ENCODE data around the gene KIRREL3.
"Not testable (repeated sequence)": the region's sequence is repeated elsewhere in the genome, so short reads cannot be mapped to it uniquely, and the experiment has no call there.

KIRREL3 gene

DNA sequence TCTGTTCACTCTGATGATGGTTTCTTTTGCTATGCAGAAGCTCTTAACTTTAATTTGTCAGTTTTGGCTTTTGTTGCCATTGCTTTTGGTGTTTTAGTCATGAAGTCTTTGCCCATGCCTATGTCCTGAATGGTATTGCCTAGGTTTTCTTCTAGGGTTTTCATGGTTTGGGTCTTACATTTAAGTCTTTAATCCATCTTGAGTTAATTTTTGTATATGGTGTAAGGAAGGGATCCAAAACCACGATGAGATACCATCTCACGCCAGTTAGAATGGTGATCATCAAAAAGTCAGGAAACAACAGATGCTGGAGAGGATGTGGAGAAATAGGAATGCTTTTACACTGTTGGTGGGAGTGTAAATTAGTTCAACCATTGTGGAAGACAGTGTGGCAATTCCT, 48.0 kb downstream of the KIRREL3 start:
- not testable (repeated sequence) for DNase-seq (ENCODE audit: low read depth)

DNA sequence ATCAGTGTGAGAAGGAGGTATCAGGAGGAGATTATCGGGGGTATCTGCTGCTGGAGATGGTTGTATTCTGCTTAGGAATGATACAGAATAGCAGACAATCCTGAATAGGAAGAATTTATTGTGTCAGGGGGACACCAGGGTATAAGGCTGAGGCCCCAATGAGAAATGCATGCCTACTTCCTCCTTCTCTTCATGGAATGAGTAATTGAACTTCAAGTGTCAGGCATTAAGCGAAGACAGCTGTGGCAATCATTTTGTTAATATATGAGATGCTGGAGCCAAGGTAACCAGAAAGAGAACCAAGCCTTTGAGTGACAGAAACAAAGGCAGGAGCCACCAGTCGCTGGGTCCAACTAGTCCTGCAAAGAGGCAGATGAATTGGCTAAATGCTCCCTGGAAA, 49.1 kb downstream of the KIRREL3 start:
- no peak for DNase-seq (ENCODE audit: low read depth)

DNA sequence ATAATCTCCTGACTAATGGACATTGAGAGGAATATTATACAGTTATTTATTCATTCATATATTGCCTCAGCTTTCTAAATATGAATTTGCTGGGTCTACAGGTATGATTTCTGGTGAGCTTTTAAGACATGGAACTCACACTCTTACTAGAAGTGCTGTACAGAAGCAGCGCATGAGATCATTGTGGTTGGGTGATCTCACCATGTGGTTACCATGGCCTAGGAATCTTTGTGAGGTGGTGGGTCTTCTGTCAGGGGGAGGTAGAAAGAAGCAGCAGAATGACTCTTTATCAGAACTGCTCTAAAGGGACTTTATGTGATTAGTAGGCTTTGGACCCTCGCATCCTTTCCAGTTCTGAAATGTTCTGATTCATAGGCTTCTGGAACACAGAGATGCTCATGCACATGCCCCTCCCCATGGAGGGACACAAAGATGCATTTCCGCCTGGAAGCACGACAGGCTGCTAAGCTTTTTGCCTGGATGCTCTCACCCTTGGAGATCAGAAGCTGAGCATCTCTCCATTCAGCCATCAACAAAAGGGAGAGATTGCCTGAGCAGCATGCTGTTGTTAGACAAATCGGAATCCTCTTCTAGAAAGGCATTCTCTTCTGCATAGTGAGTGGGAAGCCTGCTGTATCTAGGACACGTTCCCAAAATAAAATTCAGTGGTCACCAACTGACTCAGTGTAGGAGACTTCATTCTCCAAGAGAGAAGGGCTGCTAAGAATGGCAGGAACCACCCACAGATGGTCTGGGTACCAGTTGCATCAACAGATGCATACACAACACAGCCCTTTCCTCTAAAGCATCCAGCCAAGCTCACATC, 51.3 kb downstream of the KIRREL3 start:
- DNase-seq (ENCODE audit: low read depth): no peak

DNA sequence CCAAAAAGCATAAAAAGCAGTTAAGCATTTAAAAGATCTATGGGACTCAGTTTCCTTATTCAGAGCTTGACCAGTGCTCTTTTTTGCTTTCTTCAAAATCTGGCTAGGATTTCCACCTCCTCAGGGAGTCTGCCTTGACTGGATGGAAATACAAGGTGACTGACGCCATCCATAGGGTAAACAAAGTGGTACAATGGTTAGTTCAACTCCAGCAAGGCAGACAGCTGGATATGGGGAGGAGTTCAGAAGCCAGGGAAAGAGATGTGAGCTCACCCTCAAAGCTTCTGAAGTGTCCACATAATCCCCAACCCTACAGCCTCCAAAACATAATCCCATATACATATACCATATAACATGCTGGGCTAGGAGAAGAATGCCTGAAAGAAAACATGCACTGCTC, 52.0 kb downstream of the KIRREL3 start:
- no peak for DNase-seq (ENCODE audit: low read depth)

DNA sequence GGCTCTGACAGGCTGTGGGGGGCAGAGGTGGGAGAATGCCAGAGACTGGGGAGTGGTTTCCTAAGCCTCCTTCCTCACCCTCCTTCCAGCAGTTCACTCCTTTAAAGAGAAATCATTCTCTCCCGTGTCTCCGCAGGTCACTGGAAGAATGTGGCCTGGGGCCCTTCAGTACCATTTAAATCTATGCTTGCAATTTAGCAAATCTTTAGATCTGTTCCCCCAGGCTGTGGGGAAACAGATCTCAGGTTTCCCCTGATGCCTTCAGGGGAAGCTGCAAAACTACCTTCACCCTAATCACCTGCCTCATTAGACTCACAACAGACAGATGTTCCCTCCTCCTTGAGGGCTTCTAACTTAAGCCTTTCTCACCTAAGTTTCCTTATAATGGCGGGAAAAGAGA, 55.3 kb downstream of the KIRREL3 start:
- no peak for DNase-seq (ENCODE audit: low read depth)

DNA sequence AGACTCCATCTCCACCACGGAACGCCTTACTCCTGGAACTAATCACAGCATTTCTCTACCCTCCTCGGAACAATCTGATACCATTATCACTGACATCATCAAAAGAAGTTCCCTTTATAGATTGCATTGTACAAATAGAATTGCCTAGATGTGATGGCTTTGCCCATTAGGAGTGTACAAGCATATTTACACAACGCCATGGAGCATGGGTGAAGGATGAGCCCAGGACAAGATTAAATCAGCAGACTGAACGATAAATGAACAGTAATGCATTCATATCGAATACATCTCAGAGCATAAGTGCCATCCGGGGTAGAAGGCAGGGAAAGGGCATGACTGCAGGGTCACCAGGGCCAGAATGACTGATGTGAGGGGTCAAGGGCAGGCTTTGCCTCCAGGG, 57.3 kb downstream of the KIRREL3 start:
- DNase-seq (ENCODE audit: low read depth): no peak

DNA sequence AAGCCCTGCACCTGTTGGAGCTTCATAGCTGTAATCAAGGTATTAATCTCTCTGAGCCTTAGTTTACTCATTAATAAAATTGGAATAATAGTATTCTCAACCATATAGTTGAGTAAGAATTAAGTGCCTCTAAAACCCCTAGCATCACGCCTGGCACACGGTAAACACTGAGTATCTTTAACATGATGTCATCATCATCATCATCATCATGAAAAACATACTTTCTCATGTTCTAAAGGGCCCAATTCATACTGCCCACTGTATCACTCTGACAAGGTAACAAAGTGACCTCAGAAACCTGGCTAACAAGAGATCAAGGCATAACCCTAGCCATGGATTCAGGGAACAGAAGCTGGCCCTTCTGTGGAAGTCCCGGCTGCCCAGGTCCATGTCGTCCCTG, 58.4 kb downstream of the KIRREL3 start:
- DNase-seq (ENCODE audit: low read depth): no peak

DNA sequence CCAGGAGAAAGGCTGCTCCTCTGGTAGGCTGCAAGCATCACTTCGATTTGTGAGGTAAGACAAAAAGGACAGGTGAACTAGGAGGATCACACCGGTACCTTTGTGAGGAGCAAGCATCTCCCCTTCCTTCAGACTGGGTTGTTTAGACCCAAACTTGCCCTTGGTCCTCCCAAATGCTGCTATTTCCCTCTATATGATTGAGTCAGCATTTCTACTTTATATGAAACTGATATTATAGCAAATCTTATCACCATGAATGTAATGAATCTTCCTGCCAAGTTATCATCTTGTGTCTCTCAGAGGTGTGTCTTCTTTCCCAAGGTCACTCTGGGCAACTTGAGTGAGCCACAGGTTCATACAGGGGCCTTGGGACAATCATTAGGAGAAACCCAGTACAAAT, 61.0 kb downstream of the KIRREL3 start:
- no peak for DNase-seq (ENCODE audit: low read depth)

DNA sequence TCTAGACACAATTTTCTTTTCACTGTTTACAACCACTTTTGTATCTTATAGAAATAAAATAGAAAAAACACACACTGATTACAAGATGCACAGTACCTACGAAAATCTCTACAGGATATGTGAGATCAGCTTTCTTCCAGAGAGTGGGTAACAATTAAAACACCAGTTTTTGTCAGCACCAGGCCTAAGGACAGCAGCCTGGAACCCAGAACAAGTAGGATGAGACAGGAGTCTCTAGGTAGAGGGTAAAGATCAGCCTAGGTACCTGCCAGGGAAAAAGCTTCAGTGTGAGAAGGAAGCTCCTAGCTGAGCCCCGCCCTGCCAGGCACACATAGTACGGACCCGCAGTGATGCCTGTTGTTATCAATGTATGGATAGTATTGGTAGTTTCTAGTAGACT, 61.9 kb downstream of the KIRREL3 start:
- no peak for DNase-seq (ENCODE audit: low read depth)

DNA sequence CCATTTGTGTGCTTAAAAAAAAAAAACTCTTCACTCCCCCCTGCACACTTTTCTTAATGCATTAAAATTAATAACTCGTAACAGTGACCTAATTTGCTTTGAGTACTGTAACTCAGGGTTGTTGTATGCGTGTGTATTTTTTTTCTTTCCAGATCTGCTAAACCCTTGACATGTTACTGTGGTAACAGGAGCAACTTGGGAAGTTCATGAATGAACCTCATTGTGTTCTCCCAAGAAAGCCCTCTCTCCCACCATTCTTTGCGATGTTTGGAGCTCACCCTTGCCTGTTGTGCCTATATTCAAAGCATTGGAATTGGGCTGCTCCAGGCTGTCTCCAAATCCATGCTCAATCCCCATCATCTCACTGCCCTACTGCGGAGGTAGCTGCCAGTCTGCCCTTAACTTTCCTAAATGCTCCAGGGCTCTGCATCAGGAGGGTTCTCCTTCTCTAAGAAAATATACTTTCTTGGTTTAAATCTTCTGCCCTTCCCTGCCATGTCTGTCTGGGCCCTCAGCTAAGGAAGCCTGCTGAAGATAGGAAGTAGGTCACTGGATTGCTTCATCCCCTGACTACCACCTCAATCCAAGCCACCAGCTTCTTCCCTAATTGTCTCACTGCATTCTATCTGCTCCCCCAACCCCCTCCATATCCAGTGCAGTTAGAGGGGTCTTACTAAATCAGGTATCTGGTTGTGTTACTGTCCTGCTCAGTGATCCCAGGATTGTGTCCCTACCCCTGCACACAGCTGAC, 70.3 kb downstream of the KIRREL3 start:
- no peak for DNase-seq (ENCODE audit: low read depth)

DNA sequence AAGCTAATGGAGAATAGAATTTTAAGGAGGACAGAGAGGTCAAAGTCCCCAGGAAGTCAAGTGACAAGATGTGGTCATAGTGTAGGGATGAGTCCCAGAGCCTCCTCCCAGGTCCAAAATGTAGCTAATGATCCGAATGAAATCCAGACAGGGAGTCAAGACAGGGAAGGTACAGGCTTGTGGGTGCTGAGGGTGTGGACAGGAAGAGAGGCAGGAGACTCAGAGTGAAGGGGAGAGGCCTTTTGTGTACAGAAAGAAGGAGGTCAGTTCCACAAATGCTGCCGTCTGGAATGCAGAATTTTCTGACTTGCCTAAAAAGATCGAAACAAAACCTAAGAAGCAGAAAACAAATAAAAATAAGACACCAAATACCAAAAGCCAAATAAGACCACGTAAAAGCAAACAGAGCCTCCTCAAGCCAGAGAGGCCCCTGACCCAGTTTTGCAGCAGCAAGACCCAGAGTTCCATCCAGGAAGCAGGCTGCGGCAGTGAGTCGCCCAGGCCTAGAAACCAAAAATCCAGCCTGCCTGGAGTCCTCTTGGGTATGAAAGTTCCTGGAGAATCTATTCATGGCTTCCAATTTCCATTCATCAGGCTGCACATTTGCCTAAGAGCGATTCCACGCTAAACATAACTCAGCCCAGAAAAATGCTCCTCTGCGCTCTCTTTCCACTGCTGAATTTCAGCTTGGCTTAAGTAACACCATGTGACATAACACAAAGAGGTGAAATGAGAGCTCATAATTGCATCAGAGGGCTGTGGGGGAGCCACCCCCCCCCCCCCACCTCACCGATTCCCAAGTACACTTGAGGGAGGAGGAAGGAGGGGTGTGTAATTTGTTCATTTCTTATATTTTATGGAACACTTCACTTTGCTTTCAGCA, 71.2 kb downstream of the KIRREL3 start:
- no peak for DNase-seq (ENCODE audit: low read depth)

DNA sequence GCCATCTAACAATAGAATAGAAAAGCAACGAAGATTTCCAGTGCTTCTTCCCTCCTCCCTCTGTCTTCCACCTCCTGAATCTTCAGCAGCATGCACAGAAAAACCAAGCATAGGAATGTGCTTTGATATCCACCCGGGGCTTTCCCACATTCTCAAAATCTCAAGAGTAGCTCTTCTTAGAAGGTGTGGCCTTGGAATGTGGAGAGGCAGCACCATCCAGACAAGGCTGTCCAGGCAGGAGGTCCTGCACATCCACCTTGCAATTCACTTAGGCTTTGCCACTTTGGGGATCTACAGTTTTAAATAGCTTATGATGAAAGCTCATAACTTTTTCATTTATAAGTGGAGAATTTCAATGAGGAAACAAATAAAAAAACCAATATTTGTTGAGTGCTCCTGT, 72.9 kb downstream of the KIRREL3 start:
- DNase-seq (ENCODE audit: low read depth): no peak

DNA sequence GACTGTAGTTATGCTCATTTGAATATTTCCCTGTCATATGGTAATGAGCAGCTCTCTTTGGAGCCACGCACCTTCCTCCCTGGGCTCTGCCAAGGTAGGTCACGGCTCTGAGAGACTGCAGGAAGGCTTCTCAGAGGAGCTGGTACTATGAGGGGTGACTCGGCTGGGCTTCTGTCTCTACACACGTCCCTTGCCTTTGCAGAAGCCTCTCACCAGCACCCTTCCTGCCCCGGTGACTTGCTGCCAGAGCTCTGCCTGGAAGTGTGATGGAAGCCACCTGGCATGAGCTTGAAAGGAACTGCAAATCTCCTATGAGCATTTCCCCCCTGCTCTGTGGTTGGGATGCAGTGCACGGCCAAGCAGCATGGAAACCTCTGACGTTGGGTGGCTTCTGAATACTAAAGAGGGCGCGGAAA, 74.2 kb downstream of the KIRREL3 start:
- DNase-seq (ENCODE audit: low read depth): no peak

DNA sequence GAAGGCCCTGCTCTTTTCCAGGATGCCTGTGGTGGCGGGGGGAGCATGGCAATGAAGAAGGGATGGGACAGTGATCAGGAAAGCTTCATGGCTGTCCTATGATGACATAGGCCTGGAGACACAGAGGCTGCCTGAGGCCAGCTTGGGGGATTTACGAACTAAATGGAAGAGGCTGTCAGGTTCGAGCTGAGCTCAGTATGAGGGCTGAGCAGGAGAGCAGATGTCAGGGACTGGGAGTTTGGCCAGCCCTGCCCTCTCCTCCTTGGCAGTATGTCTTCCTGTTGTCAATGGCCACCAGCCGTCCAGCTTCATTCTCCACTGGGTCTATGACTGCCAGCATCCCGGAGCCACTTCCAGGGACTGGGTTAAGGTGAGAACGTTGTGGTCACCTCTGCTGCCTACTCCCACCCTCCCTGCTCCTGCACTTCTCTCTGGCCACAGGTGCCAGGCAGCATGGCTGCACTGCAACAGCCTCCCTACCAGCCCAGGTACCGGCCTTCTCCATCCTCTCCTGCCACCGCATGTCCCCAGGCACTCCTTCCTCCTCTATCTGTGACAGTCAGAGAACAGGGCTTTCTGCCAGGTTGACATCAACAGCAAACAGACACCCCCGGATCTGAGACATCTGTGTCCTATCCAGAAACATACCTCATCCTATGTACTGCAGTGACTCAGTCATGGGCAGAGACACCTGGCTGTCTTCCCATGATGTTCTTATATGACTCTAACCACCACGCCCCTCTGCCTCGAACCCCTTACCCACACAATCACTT, 75.1 kb downstream of the KIRREL3 start:
- no peak for DNase-seq (ENCODE audit: low read depth)

DNA sequence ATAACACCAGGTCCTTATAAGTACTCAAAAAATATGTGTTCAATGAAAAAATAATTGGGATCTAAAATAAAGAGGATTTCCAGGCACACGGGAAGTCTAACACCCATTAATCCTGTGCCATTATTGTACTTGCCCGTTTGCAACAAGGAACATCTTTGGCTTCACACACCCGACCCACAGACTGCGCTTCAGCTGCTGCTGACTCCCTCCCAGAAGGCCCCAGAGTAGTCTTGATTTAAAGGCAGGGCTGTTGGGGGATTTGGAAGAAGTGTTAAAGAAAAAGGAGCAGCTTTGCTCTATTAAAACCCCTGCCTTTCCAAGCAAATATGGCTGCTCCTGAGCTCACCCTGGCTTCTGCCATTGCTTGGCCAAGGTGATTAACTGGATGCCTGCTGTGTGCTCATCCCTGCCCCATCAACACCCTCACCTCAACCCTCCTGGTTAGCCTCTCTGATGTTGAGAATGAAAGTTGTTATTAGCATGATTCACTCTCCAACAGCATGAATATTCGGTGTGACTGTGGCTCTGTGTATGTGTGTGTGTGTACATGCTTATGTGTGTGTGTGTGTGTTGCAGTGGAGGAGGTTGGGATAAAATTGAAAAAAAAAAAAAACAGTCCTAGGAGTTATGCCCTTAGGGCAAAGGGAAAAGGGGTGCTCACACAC, 76.1 kb downstream of the KIRREL3 start:
- no peak for DNase-seq (ENCODE audit: low read depth)

DNA sequence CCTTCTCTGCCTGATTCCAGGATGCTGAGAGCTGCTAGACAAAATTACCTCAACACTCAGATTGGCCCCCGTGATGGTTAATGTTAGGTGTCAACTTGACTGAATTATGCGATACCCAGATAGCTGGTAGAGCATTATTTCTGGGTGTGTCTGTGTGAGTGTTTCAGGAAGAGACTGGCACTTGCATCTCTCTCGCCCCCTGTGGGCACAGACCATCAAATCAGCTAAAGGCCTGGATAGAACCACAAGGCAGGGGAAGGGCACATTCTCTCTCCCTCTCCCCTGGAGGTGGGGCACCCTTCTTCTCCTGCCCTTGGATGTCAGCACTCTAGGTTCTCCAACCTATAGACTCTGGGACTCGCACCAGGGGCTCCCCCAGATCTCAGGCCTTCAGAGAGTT, 79.7 kb downstream of the KIRREL3 start:
- no peak for DNase-seq (ENCODE audit: low read depth)

DNA sequence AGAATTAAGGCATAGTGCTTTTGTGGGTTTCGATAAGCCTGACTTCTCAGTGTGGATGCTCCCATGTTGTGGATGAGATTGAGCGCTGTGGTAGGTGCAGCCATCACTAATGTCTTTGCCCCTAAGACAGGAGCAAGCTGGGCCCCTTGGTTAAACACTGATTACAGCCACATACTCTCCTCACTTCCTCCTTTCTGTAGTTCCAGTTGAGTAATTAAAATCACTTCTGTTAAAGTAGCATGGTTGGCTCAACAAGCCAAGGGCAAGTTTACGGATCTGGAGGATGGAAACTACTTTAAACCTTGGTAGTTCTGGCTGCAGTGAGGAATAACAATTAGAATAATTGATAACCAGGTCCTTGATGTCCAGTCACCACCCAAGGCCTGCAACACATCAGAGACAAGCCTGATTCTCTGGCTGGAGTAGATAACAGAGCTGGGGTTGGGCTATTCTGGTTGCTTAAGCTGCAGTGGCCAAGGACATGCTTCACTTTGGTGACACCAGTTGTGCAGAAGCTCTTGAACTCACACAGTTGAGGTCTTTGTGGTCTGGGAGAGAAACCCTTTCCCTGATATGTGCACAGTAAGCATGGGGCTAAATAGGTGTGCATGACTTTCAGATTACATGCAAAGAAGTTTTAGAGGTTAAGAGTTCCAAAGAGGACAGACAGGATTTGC, 81.3 kb downstream of the KIRREL3 start:
- no peak for DNase-seq (ENCODE audit: low read depth)

DNA sequence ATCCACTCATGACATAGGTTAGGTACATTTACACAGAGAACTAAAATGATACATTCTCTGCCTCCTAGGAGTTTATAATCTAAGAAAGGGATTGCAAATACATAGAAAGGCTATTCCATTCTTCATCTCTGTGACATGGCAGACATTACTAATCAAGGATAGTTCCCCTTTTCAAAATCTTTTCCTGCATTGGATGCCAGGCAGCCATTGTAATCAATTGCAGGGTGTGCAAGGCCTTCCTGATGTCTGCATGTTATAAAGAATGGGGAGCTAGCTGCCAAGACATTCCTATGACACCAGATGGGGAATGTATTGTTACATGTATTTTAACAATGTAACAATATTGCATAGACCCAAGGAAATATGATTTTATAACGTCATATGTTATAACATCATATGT, 82.0 kb downstream of the KIRREL3 start:
- DNase-seq (ENCODE audit: low read depth): no peak

DNA sequence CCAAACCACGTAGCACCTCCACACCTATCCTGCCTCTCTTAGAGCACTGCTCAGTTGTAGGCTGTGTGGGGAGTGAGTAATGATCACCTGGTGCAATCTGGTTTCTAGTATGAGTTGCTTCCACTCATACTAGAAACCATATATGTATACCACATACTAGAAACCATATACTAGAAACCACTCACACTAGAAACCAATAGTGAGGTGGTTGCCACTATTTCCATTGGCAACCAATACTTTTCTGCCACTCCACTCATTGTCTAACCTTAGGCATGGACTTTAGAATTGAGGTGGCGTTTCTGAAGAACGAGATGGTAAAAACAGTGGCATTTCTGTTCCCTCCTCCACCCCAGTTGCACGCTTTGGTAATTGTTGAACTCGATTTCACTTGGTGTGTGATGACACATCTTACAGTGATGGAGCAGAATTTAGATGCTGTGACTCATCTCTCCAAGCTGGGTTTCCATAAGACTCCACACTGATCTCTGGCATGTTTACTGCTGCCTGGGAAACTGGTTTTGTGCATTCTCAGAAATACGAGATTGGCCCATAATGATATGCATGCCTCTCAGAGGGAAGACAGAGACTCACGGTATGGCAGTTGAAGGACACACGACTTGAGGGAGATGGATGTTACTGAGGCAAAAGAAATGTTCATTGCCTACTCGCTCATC, 82.9 kb downstream of the KIRREL3 start:
- no peak for DNase-seq (ENCODE audit: low read depth)

DNA sequence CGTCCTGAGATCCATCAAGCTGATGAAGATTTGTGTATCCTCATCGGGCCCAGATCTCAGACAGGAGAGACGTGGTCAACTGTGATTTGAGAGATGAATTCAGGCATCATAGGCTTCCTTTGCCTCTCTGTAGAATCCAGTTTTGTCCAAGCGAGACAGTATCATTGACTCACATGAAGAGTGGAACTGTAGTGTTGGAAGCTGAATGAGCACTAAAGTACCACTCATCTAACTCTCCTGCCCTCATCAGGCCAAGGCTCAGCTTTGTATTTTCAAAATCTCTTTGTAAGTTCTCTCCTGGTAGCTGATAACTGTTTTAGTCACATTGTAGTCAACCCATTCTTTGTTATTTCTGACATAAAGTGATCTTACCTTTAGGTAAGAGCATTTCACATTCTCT, 85.1 kb downstream of the KIRREL3 start:
- DNase-seq (ENCODE audit: low read depth): no peak

Measured in activated T-cell treated with anti-CD3 and anti-CD28 coated beads for 24 hours (primary cell).